Amniotic stem cell (primary cell): ENCODE data around the gene MINDY1.

Source experiments
- DNase-seq: peaks from one replicate; lab custom pipeline; 2025; lab: John Stamatoyannopoulos, UW

The MINDY1 gene, protein sequence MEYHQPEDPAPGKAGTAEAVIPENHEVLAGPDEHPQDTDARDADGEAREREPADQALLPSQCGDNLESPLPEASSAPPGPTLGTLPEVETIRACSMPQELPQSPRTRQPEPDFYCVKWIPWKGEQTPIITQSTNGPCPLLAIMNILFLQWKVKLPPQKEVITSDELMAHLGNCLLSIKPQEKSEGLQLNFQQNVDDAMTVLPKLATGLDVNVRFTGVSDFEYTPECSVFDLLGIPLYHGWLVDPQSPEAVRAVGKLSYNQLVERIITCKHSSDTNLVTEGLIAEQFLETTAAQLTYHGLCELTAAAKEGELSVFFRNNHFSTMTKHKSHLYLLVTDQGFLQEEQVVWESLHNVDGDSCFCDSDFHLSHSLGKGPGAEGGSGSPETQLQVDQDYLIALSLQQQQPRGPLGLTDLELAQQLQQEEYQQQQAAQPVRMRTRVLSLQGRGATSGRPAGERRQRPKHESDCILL

DNA sequence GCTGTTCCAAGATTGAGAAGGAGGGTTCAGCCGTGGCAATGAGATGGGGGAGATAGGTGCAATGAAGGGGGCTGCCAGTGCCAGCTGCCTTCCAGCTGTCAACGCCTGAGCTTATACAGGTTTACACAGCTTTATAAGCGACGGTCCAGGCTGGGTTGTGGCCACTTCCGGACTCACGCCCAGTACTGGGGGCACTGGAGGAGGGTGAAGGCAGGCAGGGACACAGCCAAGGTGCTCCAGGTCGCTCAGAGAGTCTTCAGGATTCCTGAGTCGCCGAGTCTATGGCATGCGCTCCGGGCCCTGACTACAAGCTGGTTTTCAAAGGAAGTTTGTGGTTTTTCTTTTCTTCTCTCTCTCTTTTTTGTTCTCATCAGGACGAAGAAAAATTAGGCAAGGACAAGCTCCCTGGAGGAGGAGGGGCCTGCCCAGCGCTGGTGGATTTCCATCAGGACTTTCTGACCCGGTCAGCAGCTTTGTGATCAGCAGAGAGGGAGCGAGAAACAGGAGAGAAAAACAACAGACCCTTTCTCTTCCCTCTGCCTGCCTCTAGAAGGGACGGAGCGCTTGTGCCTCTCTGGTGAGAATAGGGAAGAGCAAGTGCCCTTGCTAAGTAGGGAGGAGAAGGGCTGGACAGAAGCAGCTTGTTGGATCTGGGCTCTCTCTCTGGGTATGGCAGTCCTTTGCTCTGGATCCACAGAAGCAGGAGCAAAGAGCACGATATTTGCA, at the start of gene MINDY1:
Gene MINDY1 (minus strand): TSS at position 576 of the 726 bp plus-strand sequence. CDS start 4,285 bp downstream, outside the sequence.
- peak; percentile 77 for DNase-seq

- DNase-seq: no peak
Observed at GRCh38 chr1:151056149-151056548, 49.4 kb upstream of the MINDY1 start.

DNA sequence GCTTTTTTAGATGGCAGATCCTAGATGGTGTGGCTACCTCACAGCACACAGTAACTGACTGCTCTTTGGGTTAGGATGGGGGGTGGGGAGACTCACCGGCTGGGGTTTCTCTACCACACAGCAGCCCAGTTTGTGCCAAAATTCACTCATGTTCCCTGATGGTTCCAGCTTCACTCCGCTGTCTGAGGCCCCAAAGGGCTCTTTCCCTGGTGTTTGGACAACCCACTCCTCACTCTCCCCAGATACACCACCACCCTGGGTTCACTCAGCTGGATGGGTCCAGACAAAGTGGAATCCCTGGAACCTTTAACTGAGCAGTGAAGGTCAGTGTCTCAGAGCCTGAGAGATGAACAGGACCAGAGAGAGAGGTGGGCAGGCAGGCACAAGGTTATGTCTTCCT, 48.9 kb upstream of the MINDY1 start:
- no peak for DNase-seq

DNA sequence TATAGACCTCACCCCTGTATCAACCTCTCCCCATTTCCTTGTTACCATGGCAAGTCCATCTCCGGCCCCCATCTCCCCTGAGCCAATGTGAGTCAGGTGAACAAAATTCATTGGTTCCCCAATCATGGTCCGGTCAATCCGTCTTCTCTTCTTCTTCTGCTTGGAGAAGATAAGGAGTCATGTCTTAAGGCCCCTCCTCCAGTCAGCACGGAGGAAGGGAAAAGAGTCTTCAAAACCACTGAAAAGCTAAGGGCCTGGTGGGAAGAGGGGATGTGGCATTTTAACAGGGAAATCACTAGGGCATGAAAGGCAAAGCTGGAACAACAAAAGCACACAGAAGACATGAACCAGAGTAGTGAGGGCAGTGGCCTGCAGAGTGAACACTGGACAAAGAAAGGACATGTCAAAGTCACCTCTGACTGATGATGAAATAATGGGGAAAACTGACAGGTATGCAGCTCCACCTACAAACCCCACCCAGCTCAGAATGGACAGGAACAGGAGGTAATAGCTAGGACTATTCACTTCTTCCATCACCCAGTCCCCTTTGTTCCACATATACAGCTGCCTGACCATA, 48.4 kb upstream of the MINDY1 start:
- no peak for DNase-seq

- DNase-seq: no peak
Observed at GRCh38 chr1:151051356-151052009, 44.8 kb upstream of the MINDY1 start.

DNA sequence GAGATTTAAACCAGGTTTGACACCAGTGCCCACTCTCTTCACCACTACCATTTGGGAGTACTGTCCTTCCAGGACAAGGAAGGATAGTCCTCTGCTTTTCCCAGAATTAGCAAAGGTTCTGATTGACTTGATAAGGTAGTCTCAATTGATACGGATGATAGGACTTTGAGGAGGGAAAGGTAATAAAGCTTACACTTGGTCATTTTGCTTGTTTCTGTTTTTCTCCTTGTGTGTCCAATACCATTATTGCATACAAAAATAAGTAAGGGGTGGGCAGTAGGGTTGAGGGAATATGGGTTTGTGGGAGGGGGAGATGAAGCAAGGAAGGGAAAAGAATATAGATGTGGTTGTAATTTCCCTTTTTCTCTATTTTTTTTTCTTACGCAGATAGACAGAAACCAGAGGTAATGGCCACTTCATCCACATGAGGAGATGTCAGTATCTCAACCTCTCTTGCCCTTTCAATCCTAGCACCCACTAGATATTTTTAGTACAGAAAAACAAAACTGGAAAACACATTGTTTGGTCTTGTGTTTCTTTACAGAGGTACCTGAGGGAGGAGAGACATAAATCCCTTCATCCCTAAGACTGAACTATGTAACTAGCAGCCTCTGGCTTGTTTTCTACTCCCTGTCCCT, 43.5 kb upstream of the MINDY1 start:
- DNase-seq: no peak

DNA sequence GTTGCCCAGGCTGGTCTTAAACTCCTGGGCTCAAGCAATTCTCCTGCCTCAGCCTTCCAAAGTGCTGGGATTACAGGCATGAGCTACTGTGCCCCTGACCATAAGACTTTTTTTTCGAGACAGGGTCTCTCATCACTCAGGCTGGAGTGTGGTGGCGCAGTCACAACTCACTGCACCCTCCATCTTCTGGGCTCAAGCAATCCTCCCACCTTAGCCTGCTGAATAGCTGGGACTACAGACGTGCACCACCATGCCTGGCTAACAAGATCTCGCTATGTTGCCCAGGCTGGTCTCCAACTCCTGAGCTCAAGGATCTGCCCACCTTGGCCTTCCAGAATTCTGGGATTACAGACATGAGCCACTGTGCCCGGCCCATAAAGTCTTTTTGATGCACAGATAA, 42.8 kb upstream of the MINDY1 start:
- no peak for DNase-seq

DNA sequence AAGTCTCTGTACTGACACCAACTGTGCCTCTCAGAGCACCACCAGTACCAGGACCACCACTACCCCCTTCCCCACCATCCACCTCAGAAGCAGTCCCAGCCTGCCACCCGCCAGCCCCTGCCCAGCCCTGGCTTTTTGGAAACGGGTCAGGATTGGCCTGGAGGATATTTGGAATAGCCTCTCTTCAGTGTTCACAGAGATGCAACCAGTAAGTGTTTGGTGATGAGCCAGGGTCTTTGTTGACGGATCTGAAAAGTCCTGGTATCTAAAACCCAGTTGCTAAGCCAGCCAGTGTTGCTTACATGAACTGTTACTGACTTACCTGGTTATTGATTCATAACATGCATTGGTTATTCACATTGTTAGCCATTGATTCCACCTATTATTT, 41.9 kb upstream of the MINDY1 start:
- no peak for DNase-seq

DNA sequence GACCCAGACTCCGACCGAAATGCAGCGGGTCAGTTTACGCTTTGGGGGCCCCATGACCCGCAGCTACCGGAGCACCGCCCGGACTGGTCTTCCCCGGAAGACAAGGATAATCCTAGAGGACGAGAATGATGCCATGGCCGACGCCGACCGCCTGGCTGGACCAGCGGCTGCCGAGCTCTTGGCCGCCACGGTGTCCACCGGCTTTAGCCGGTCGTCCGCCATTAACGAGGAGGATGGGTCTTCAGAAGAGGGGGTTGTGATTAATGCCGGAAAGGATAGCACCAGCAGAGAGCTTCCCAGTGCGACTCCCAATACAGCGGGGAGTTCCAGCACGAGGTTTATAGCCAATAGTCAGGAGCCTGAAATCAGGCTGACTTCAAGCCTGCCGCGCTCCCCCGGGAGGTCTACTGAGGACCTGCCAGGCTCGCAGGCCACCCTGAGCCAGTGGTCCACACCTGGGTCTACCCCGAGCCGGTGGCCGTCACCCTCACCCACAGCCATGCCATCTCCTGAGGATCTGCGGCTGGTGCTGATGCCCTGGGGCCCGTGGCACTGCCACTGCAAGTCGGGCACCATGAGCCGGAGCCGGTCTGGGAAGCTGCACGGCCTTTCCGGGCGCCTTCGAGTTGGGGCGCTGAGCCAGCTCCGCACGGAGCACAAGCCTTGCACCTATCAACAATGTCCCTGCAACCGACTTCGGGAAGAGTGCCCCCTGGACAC, 41.4 kb upstream of the MINDY1 start:
- no peak for DNase-seq

GRCh38 chr1:151047591-151047924, 40.9 kb upstream of the MINDY1 start, which contains the start of gene C1orf56:
Gene C1orf56 (plus strand): TSS chr1:151047751. CDS start chr1:151047848, 97 bp downstream.
- no peak for DNase-seq

GRCh38 chr1:151043163-151043562, 36.5 kb upstream of the MINDY1 start:
- DNase-seq: no peak

- DNase-seq: no peak
Observed at GRCh38 chr1:151039521-151039920, 32.8 kb upstream of the MINDY1 start.

- DNase-seq: no peak
Observed at GRCh38 chr1:151037032-151037431, 30.3 kb upstream of the MINDY1 start.

GRCh38 chr1:151036356-151036755, 29.7 kb upstream of the MINDY1 start, which contains the start of gene BNIPL:
Gene BNIPL (plus strand): TSS chr1:151036586. CDS start chr1:151036726, 140 bp downstream.
- DNase-seq: no peak

DNA sequence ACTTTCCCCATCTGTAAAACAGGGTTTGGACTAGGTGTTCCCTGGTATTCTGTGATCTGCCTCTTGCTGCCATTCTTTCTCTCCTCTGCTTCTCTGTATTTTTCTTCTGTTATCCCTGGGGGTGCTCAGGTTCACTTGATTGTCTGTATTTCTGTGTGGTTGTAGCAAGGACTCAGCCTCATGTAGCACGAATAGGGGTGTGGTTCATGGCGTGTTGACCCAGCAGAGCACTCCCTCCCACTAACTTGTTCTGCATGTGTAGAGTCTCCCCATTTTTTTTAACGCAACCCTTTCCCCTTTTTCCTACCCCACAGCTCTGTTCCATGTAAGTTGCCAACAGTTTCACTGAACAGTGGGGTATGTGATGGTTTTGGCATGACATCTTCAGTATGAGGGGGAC, 28.5 kb upstream of the MINDY1 start:
- no peak for DNase-seq

DNA sequence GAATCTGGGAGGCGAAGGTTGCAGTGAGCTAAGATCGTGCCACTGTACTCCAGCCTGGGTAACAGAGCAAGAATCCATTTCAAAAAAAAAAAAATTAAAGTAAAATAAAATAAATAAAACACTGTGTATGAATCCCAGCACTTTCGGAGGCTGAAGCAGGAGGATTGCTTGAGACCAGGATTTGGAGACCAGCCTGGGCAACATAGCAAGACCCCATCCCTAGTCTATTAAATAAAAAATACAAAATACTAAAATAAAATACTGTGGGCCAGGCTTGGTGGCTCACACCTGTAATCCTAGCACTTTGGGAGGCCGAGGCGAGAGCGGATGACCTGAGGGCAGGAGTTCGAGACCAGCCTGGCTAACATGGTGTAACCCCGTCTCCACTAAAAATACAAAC, 25.5 kb upstream of the MINDY1 start:
- DNase-seq: no peak

GRCh38 chr1:151026460-151026859, 19.8 kb upstream of the MINDY1 start:
- DNase-seq: no peak

- DNase-seq: no peak
Observed at GRCh38 chr1:151024540-151025146, 17.9 kb upstream of the MINDY1 start.

DNA sequence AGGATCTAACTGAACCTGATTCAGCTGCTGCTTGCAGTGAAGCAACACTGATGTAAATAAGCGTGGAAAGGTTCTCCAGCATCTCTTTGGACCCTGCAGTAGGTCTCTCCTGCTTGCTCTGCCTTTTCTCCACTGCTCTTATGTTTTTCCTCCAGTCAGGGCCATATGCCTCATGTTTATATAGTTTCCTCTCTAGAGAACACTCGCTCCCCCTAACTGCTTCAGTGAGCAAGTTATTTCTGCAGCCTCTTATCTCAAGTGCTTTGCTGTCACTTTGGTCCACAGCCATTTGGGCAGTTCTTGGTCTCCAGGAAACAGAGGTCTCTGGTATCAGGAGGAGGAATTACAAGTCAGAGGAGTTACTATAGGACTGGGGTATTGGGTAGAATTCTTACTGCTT, 6.8 kb upstream of the MINDY1 start:
- no peak for DNase-seq

DNA sequence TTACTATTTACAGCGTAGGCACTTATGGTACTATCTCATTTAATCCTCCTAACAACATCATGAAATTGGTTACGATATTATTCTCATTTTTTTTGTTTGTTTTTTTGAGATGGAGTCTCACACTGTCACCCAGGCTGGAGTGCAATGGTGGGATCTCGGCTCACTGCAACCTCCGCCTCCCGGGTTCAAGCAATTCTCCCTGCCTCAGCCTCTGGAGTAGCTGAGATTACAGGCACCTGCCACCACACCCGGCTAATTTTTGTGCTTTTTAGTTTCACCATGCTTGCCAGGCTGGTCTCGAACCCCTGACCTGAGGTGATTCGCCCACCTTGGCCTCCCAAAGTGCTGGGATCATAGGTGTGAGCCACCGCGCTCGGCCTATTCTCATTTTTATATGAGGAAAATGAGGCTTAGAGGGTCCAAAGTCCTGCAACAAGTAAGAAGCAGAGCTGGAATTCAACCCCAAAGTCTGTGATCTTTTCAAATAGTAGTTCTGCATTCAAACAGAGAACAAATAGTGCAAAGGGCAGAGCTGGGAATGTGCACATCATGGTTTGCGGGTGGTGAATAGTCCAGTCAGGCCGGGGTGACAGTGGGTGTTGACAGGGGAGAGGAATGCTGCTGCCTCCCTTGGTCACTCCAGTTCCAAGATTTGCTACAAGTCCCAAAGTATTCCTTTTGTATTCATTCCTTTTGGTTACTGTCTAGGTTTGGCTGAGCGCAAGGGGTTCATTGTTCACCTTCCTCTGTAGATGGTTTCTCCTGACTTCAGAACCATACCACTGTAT, 6.2 kb upstream of the MINDY1 start:
- DNase-seq: no peak
